Activated naive CD4-positive, alpha-beta T cell (primary cell): ENCODE measurements around the gene ZSWIM2.
"Not testable (repeated sequence)": the region's sequence is repeated elsewhere in the genome, so short reads cannot be mapped to it uniquely, and the experiment has no call there.

Experiments used
- DNase-seq, 4 experiments: peaks; one replicate each; lab custom pipeline; 2025; lab: John Stamatoyannopoulos, UW

Gene ZSWIM2

DNA sequence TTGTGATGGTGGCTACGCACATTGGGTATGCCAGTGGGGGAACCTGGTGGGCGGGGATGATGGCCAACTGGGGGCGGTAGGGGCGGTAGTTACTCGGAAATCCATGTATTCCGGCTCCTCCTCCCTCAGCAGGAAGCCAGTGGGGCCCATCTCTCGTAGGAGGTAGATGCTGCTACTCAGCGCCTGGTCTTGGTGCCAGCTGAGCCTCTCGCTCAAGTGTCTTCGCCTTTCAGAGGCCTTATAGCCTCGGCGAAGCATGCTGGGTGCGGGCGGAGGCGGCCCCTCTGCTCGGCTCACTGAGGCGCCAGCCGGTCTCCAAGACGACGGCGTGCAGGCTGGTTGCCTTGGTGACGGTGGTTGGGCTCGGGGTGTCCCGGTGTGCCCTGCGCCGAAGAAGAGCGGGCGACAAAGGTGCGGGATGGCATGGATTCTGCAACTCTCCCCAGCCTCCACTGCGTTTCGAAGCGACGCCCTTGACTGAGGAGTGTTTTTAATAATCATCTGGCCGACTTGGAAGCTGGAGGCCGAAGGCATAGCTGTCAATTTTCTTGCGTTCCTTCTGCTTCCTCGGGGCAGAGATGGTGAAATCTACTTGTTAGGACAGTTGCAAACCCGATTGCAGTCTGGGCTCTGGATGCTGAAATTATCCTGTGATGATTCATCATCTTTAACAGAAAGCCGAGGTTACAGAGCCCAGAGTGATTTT is at the start of gene ZSWIM2:
Gene ZSWIM2, minus strand, starts transcription at position 298 of the 706 bp plus-strand sequence. Its CDS starts 40 bp downstream, at position 258.
- no peak for DNase-seq

GRCh38 chr2:186896220-186896619 is 47.2 kb upstream of the ZSWIM2 start:
- DNase-seq: not testable (repeated sequence)

DNA sequence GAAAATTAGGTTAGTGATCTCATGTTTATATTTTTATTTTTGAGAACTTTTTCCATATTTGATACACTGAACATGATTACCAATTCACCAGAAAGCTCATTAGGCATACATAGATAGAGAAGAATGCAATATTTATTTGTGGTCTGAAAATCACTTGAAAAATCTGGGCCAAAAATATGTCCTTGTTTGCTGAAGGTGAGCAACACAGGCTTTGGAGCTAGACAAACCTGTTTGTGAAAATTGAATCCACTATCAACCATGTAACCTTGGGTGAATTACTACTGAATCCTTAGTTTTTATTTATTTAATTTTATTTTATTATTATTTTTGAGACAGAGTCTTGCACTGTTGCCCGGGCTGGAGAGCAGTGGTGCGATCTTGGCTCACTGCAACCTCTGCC is 46.5 kb upstream of the ZSWIM2 start:
- no peak for DNase-seq

DNA sequence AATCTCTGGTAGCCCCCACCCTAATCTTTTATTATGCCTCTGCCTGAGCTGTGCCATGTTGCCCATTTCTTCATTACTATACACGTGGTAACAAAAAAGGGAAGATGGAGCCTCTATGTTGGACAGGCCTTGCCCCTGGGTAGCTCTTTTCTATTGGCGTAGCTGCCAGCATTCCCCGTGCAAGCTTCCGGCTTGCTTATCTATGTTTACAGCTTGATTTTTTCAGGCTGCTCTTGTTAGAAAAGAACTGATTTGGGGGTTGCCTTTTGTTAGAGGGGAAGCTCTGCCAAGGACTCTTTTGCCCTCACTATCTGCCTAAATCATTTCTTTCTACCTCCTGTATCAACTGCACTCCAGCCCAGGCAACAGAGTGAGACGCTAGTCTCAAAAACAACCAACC is 45.5 kb upstream of the ZSWIM2 start:
- no peak for DNase-seq

- no peak for DNase-seq
These were observed 43.9 kb upstream of the ZSWIM2 start for GRCh38 chr2:186892821-186893220.

GRCh38 chr2:186891185-186891621 is 42.2 kb upstream of the ZSWIM2 start:
- no peak for DNase-seq

GRCh38 chr2:186889101-186889879 is 40.3 kb upstream of the ZSWIM2 start:
- DNase-seq: no peak

- DNase-seq: no peak
These were observed 38.4 kb upstream of the ZSWIM2 start for GRCh38 chr2:186887107-186888090.

DNA sequence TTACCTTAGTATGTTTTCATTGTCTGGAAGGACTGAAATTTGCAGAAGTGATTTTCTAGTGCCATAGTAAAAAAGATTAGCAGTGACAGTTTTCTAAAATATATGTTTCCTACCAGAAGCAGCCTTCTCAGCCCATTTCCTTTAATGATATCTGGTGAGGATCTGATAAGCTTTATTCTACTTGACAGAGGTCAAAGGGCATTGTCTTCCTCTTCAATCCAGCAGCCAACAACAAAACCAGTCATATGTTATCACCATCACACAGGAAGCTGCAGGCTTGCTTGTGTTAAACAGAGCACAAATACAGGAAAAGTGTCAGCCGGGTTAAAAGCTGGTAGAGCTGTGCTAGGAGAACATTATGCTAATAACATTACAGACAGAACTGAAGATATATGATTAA is 35.6 kb upstream of the ZSWIM2 start:
- DNase-seq: no peak

GRCh38 chr2:186883666-186884065 is 34.7 kb upstream of the ZSWIM2 start:
- DNase-seq: no peak

DNA sequence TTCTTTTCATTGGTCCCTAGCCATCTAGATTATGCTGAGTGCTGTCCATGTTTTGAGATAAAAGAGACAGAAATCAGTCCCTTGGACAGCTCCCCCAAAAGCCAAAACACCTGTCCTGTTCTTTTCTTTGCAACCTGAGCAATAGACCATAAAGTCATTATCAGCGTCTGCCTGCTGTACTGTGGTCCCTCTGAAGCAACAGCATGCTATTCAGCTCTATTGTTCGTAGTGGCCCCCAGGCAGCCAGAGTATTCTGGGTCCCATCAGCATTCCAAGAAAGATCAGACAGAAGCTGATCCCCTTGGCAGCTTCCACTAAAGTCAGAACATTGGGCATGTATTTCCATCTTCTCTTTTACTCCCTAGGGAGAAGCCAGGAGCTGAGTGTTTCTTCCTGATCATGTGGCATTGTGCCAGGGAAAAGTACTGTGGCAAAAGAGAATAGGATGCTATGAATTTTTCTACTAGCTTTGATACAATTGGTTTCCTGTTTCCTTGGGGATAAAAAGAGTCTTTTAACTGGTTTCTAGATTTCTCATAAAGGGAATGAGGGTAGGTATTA is 33.6 kb upstream of the ZSWIM2 start:
- DNase-seq: no peak

DNA sequence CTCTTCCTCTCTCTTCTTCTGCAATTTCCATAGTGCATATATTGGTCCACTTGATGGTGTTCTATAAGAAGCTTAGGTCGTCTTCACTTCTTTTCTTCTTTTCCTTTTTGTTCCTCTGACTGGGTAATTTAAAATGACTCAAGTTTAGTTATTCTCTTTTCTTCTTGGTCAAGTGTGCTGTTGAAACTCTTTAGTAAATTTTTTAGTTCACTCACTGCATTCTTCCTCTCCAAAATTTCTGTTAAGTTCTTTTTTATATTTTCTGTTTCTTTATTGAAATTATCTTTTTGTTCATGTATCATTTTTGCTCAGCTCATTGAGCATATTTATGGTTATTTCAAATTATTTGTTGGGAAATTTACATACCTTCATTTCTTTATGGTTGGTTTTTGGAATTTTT is 32.7 kb upstream of the ZSWIM2 start:
- no peak for DNase-seq

DNA sequence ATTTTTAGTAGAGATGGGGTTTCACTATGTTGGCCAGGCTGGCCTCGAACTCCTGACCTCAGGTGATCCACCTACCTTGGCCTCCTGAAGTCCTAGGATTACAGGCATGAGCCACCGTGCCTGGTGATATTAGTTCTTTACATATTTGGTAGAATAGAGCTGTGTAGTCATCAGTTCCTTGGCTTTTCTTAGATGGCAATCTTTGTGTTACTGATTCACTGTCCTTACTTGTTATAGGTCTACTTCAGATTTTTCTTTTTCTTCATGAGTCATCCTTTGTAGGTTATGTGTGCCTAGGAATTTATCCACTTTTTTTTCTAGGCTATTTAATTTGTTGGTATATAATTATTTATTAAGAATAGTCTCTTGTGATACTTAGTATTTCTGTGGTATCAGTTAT is 30.3 kb upstream of the ZSWIM2 start:
- no peak for DNase-seq

DNA sequence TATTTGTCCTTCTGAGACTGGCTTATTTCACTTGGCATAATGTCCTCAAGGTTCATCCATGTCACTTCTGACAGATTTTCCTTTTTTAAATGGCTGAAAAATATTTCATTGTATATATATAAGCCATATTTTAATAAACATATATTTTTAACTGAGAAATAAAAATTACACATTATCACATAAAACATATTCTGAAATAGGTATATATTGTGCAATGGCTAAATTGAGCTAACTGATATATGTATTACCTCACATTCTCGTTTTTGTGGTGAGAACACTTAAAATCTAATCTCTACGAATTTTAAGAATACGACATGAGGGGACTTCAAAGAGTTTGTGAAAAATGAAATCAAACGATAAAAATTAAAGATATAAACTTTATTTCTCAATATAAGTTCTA is 25.7 kb upstream of the ZSWIM2 start:
- DNase-seq: no peak

GRCh38 chr2:186871881-186872280 is 22.9 kb upstream of the ZSWIM2 start:
- no peak for DNase-seq

DNA sequence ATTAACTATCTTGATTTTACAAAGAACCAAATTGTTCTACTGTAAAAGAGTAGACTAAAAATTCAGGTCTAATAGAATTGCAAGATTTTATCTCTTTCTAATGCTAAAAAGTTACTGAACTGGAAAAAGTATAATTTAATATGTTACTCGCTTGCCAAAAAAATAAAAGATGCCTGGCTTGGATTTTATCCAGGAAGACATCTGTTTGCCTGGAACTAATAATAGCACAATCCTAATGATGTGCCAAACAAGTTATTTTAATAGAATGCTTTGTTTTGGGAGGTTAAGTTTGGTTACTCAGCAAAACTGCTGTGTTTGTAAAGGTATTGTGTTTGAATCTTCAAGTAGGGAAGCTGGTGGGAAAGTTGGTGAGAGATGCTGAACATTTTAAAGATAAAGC is 19.4 kb upstream of the ZSWIM2 start:
- no peak for DNase-seq

- no peak for DNase-seq
These were observed 14.1 kb upstream of the ZSWIM2 start for GRCh38 chr2:186862869-186863709.

DNA sequence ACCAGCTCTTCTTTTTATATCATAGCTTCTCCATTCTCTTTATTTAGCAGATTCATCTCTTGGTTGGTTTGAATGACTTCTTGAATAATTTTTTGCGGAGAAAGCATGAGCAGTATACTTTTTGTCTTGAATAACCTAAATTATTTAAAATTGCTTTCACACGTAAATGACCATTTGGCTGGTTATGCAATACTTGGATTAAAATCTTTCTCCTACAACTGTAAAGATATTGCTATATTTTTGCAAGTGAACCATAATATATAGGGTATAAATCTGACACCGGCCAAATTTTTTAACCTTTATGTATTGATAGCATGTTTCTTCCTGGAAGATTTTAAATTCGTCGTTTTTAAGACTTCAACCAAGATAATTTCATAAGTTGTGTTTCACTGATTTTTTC is 6.2 kb upstream of the ZSWIM2 start:
- DNase-seq: no peak

- DNase-seq: no peak
These were observed 5.0 kb upstream of the ZSWIM2 start for GRCh38 chr2:186853951-186854350.

DNA sequence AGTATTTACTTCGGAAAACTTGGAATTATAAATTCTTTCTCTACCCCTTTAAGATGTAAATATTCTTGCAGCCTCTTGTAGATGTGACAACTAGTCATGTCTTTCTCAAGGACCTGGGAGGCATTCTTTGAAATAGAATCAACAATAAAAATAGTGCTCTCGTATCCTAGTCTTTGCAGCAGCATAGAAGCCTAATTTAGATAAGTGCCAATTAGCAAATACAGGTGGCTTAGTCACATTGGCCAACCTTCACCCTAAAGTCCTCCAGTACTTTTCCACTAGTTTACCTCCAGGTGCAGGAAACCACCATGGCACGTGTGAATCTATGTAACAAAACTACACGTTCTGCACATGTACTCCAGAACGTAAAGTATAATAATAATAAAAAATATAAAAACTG is 3.5 kb upstream of the ZSWIM2 start:
- no peak for DNase-seq

- no peak for DNase-seq
These were observed 6.6 kb downstream of the ZSWIM2 start for GRCh38 chr2:186842373-186842772.
